Measurements from ENCODE around the gene INTS4.
"Not testable (repeated sequence)": the region's sequence is repeated elsewhere in the genome, so short reads cannot be mapped to it uniquely, and the experiment has no call there.

Gene INTS4

DNA sequence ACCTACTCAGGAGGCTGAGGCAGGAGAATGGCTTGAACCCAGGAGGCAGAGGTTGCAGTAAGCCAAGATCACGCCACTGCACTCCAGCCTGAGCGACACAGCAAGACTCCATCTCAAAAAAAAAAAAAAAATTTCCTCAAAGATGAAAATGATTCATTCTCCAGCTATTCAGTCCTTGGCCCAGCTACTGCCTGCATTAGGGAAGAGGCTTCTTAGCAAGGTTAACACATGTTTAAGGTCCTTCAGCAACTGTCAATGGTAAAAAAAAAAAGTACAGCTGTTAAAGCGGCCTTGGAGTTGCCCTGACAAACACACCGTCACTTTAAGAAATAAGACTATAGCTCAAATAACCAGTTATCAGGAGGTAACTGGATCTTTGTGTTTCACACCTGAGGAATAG lies 116.2 kb downstream of the INTS4 start:
- not testable (repeated sequence) for DNase-seq (ENCODE audit: low spot score)

DNA sequence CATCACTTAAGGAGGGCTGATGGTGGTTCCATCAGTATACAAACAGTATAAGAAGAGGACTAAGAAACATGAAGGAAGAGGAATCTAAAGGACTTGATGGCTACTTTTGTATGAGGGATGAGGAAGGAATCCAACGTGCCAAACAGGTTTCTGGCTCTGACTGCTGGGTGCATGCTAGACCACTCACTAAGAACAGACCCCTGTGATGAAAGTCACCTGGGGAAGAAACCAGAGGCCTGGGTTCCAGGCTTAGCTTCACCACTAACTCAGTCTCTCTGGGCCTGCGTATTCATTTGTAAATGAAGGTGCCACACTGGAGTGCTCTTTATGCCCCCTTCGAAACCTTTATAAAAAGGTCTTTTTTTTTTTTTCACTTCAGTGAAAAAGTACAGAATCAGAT lies 118.4 kb downstream of the INTS4 start:
- no peak for DNase-seq (ENCODE audit: low spot score)

DNA sequence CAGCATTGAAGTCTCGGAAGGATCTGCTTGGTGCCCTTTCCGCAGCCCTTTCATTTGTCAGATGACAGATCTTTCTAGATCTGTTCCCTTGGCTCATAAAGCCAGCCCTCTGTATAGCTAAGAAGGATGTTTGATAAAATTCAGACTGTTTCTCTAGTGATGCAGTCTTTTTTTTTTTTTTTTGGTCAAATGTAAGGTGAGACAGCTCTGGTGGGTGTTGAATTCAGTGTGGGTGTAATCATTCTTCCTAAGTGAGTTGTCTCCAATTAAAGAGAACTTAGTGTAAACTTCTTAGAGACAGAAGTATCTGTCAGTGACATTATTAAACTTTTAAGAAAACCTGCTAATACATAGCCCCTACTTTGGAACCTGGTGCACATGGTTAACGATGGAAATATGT lies 120.3 kb downstream of the INTS4 start:
- DNase-seq (ENCODE audit: low spot score): no peak

DNA sequence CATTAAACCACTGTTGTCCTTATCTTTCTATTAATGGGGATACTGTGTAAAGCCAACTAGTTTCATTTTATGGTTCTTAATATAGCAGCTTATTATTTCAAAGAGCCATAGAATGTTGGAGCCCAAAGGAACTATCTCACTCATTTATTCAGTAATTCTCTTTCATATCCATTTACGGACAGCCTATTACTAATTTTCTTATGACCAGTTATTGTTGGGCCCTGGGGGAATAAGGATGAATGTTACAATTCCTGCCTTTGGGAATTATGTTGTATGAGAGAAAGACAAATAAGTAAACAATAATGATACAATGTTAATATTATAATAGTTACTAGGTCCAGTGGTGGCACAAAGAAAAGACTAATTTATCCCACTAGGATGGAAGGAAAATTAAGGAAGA lies 121.1 kb downstream of the INTS4 start:
- DNase-seq (ENCODE audit: low spot score): no peak

DNA sequence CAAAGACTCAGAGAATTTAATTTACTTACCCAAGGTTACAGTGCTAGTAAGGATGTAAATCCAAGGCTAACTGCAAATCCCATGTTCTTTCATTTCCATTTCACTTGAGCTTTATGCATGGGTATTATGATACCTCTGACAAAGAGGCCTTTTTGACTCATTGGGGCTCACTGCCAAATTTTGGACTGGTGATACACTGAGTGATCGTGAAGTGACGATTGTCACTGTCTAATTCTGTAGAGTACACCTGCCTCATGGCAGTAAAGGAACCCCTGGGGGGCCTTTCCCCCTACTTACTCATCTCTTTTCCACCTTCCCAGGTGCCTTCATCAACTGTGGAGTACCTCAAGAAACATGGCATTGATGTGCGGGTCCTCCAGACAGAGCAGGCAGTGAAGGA lies 122.6 kb downstream of the INTS4 start:
- no peak for DNase-seq (ENCODE audit: low spot score)

DNA sequence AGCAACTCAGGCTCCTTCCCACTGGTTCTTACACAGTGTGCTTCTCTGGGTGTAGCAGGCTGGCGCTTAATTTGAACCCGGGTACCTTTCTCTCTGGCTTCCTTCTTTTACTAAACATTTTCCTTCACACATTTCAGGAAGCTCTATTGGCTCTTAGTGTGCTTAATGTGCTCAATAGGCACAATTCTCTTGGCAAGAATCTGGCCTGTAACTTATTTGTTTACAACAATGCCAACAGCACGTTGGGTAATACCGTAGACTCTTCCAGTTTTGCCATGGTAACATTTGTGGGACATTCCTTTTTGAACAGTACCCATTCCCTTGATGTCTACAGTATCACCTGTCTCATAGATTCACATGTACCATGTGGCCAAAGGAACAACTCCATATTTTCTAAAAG lies 125.7 kb downstream of the INTS4 start:
- no peak for DNase-seq (ENCODE audit: low spot score)

DNA sequence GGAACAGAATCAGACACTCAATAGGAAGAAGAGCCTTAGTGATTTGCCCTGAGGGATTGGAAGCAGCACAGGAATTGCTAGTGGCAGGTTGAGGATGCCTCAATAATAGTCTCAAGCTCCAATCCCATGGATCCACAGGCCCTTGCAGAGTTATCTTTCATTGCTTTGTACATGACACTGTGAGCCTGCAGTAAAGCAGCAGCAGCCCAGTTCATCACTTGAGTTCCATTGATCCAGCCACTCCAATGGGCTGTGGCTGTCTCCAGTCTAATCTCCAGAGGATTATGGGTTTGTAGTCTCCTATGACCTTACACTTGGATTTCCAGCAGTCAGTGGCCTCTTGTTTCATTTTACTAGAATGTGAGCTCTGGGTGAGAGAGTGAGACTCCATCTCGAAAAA lies 128.1 kb downstream of the INTS4 start:
- no peak for DNase-seq (ENCODE audit: low spot score)

DNA sequence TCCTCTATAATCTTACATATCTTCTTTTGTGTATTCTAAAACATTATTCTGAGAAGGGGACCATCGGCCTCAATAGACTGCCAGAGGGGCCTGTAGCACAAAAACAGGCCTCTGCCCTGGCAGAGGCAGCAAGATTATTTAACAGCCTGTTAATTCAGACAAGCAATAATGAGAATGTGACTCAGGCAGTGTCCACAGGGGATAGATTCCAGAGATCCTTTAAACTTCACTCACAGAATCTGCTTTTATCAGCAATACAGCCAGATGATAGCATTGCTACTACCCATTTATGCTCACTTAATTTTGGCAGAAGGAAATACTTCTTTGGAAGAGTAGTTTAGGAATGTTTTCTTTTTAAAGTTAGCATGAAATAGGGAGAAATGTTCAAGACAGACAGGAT lies 128.7 kb downstream of the INTS4 start:
- DNase-seq (ENCODE audit: low spot score): no peak

DNA sequence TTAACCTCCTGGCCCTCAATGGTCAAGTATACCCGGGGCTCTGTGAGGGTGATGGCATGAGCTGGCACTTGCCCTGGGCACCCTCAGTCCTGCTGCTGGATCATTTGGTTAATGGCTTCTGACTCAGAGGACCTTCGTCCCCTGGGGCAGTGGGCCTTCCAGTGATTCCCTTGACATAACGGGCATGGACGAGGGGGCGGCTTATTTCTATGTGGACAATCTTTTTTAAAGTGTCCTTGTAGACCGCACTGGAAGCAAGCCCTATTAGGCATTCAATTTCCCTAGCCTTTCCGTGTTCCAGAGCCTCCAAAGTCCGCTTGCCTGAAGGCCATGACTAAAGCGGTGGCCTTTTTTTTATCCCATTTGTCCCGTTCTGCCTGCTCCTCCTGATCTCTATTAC lies 133.0 kb downstream of the INTS4 start:
- not testable (repeated sequence) for DNase-seq (ENCODE audit: low spot score)

DNA sequence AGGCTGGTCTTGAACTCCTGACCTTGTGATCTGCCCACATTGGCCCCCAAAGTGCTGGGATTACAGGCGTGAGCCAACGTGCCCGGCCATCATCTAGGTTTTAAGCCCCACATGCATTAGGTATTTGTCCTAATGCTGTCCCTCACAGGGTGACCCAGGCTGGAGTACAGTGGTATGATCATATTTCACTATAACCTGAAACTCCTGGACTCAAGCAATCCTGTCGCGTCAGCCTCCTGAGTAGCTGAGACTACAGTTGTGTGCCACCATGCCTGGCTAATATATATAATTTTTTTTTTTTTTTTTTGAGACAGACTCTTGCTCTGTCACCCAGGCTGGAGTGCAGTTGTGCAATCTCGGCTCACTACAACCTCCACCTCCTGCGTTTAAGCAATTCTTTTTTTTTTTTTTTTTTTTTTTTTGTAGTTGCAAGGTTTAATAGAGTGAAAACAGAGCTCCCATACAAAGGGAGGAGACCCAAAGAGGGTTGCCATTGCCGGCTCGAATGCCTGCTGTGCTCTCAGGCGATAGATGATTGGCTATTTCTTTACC lies 136.5 kb downstream of the INTS4 start:
- not testable (repeated sequence) for DNase-seq (ENCODE audit: low spot score)

DNA sequence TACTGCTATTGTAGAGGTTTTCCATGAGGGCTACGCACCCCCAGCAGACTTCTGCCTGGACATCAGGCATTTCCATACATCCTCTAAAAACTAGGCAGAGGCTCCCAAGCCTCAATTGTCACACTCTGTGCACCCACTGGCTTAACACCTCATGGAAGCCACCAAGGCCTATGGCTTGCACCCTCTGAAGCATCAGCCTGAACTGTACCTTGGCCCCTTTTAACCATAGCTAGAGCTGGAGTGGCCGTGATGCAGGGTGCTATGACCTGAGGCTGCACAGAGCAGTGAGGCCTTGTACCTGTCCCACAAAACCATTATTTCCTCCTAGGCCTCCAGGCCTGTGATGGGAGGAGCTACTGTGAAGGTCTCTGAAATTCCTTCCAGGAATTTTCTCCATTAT lies 139.6 kb downstream of the INTS4 start:
- DNase-seq (ENCODE audit: low spot score): no peak

DNA sequence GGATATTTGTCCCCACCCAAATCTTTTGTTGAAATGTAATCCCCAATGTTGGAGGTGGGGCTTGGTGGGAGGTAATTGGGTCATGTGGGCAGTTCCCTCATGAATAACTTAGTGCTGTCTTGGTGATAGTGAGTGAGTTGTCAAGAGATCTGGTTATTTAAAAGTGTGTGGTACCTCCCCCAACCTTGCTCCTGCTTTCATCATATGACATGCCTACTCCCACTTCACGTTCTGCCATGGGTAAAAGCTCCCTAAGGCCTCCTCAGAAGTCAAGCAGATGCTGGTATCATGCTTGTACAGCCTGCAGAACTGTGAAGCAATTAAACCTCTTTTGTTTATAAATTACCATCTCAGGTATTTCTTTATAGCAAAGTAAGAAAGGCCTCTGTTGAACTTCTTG lies 143.0 kb downstream of the INTS4 start:
- no peak for DNase-seq (ENCODE audit: low spot score)

DNA sequence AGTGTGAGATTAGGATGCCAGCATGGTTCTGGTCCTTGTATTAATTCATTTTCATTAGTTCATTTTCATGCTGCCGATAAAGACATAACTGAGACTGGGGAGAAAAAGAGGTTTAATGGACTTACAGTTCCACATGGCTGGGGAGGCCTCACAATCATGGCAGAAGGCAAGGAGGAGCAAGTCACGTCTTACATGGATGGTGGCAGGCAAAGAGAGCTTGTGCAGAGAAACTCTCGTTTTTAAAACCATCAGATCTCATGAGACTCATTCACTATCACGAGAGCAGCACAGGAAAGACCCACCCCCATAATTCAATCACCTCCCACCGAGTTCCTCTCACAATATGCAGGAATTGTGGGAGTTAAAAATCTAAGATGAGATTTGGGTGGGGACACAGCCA lies 150.8 kb downstream of the INTS4 start:
- DNase-seq (ENCODE audit: low spot score): not testable (repeated sequence)

DNA sequence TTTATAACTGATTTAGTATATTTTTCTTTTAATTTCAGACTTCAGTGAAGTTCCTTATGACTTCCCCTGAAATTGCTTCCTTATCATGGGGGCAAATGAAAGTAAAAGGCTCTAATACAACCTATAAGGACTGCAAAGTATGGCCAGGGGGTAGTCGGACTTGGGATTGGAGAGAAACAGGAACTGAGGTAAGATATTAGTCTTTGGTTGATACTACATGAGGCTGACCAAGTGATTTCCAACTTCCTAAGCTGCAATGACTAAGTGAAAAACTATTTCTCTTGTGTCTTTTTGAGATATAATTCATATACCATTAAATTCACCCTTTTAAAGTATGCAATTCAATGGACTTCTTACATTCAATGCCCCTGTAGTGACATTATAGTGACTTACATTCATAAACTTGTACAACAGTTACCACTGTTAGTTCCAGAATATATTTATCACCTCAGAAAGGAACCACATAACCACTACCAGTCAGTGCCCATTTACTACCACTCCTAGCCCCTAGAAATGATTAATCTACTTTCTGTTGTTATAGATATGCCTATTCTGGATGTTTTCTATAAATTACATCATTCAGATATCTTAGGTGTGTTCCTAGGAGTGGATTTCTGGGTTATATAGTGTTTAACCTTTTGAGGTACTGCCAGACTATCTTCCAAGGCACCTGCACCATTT lies 151.9 kb downstream of the INTS4 start:
- DNase-seq (ENCODE audit: low spot score): no peak

DNA sequence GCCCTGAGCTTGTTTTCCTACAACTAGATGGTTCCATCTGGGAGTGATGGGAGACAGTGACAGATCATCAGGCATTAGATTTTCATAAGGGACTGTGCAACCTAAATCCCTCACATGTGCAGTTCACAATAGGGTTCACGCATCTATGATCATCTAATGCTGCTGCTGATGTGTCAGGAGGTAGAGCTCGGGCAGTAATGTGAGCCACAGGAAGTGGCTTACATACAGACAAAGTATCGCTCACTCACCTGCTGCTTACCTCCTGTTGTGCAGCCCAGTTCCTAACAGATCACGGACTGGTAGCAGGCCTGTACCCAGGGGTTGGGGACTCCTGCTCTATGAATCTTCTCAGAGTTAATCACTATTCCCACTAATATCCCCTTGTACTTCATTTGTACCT lies 161.2 kb downstream of the INTS4 start:
- DNase-seq (ENCODE audit: low spot score): no peak

DNA sequence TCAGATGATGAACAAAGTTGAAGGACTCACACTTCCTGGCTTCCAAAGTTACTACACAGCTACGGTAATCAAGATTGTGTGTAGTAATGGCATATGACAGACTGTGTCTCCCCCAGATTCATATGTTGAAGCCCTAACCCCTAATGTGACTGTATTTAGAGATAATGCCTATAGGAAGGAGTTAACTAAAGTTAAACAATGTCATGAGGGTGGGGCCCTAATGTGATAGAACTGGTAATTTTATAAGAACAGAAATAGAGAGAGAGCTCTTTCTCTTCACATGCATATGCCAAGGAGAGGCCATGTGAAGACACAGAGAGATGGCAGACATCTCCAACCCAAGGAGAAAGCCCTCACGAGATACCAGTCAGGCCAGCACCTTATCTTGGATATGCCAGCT lies 165.5 kb downstream of the INTS4 start:
- DNase-seq (ENCODE audit: low spot score): no peak

Data from D341Med (cell line).